HG02840 (cell line): ENCODE data around the gene UGT1A8.

Source experiments
- ATAC-seq: cut with Tn5 transposase; IDR thresholded peaks from one replicate; pipeline ENCODE4 v1.9.1; 2021; ENCODE audit warnings: mild to moderate bottlenecking, moderate library complexity, moderate number of reproducible peaks; ENCODE audit not compliant: unreplicated experiment, low FRiP score

Gene UGT1A8

DNA sequence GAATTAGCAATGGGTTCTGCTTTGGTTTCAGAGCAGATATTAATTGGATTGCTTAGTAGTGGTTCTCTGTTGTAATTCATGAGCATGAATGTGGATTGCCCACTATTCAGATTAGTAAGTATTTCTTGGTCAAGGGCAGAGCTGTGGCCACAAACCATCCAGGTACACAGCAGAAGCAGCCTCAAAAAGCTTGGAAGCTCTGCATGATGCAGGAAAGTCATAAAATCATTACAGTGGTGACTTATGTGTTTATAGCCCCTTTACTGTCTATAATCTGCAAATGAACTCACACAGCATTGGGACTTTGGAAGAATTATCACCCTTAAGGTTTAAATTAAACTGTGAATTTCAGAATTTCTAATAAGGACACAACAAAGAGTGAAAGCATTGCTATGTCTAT lies 140.7 kb downstream of the UGT1A8 start:
- no peak for ATAC-seq

DNA sequence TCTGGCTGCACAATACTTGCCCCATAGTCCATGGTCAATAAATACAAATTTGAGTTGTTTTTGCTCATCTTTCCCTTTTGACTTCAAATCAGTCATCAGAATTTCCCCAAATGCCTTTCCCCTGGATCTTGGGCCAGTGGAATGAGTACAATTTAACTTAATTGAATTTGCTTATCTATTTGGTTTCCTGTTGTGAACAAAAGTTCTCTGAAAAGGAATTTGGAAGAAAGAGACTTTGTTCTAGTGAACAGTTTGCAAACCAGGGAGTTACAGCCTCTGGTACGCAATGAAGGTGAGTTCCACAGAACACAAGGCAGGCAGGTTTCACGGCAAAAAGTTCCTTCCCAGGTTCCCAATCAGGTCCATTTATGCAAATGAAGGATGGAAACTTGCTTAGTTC lies 141.4 kb downstream of the UGT1A8 start:
- ATAC-seq, result no peak

DNA sequence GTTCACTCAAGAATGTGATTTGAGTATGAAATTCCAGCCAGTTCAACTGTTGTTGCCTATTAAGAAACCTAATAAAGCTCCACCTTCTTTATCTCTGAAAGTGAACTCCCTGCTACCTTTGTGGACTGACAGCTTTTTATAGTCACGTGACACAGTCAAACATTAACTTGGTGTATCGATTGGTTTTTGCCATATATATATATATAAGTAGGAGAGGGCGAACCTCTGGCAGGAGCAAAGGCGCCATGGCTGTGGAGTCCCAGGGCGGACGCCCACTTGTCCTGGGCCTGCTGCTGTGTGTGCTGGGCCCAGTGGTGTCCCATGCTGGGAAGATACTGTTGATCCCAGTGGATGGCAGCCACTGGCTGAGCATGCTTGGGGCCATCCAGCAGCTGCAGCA lies 142.6 kb downstream of the UGT1A8 start, which contains the start of gene UGT1A1:
TSS of gene UGT1A1 (plus strand) at position 228 of the 400 bp plus-strand sequence. CDS start at position 246, 18 bp downstream.
- no peak for ATAC-seq

DNA sequence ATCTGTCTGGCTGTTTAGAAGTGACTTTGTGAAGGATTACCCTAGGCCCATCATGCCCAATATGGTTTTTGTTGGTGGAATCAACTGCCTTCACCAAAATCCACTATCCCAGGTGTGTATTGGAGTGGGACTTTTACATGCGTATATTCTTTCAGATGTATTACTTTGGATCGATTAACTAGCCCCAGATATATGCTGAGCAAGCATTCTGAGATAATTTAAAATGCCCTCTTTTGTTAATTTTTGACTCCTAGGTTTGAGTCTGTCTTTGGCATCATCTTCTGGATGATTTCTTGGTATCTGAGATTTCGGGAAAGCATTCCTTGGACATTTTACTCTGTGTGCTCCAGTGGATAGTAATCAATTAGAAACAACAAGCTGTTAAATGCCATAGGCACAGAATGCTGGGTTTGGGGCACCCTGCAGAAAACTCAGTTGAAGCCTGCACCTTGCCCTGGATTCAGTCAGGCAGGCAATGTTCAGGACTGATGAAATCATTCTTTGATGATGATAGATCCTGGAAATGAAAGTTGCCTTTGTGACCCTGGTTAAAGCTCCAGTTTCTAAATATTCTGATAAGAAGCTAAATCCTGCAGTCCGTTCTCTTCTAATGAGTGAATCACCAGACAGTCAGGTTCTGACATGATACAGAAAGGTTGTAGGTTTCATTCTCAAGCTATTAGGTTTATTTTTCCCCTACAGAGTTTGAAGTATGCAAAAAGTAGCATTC lies 143.8 kb downstream of the UGT1A8 start:
- ATAC-seq, result no peak

DNA sequence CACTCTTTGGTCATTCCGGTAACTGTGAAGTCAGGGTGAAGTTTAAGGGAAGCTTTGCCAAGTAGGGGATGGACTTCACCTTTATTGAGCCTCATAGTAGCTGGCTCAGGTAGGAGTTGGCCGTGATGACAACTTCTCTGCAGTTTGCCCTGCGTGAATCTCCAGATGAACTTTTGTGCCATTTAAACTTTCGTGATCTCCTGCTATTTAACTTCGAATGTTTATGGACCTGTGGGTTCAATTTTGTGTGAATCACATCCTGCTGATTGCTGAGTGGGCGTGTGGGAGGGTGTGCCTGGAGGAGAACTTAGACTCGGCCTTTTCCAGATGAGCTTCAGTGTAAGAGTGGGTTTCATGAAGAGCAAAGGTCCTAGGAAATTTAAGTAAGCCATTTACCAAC lies 146.8 kb downstream of the UGT1A8 start:
- ATAC-seq, result no peak

DNA sequence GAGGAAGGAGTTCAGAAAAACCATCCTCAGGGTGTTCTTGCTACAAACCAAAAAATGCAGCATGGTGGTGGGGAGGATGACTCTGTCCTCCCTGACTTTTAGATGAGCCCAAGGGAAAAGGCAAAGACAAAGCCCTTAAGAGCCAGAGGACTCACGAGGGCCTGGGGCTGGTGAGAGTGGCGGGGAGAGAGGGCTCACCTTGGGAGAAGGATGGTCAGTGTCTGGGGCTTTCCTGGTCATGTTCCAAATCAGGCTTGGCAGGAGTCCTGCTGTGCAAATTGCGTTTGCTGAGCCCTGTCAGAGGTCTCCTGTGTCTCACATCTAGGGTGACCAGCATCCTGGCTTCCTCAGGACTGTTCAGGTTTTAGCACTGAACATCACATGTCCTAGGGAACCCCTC lies 147.3 kb downstream of the UGT1A8 start:
- no peak for ATAC-seq

DNA sequence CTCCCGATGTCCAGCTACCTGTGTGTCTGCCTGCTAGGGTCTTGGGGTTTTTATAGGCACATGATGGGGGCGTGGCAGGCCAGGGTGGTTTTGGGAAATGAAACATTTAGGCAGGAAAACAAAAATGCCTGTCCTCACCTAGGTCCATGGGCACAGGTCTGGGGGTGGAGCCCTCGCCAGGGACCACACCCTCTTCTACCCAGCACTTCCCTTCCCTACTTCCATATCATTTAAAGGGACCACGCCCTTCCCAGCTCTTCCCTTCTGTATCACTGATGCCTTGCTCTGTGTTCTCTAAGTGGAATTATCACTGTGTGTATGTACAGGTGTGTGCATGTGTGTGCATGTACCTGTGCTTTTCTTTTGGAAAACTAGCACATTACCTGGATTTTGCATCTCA lies 149.0 kb downstream of the UGT1A8 start:
- ATAC-seq, result no peak

DNA sequence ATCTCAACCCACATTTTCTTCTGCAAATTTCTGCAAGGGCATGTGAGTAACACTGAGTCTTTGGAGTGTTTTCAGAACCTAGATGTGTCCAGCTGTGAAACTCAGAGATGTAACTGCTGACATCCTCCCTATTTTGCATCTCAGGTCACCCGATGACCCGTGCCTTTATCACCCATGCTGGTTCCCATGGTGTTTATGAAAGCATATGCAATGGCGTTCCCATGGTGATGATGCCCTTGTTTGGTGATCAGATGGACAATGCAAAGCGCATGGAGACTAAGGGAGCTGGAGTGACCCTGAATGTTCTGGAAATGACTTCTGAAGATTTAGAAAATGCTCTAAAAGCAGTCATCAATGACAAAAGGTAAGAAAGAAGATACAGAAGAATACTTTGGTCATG lies 150.6 kb downstream of the UGT1A8 start:
- no peak for ATAC-seq

DNA sequence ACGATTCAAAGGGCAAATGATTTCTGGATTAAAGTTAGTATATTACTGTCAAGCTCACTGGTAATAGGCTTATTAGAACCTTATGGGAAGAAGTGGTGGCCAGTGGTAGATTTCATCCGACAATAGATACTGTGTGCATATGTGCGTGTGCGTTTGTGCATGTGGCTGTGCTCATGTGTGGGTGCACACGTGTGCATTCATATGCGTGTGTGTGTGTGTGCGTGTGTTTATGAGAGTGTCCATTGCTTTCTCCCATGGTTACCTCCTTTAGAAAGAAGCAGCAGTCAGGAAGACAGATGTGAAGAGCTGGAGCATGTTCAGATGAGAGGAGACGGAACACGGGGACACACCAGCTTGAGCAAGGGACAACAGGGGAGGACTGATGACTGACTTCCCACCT lies 151.8 kb downstream of the UGT1A8 start:
- ATAC-seq, result no peak

DNA sequence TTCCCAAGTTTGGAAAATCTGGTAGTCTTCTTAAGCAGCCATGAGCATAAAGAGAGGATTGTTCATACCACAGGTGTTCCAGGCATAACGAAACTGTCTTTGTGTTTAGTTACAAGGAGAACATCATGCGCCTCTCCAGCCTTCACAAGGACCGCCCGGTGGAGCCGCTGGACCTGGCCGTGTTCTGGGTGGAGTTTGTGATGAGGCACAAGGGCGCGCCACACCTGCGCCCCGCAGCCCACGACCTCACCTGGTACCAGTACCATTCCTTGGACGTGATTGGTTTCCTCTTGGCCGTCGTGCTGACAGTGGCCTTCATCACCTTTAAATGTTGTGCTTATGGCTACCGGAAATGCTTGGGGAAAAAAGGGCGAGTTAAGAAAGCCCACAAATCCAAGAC lies 154.7 kb downstream of the UGT1A8 start:
- no peak for ATAC-seq

DNA sequence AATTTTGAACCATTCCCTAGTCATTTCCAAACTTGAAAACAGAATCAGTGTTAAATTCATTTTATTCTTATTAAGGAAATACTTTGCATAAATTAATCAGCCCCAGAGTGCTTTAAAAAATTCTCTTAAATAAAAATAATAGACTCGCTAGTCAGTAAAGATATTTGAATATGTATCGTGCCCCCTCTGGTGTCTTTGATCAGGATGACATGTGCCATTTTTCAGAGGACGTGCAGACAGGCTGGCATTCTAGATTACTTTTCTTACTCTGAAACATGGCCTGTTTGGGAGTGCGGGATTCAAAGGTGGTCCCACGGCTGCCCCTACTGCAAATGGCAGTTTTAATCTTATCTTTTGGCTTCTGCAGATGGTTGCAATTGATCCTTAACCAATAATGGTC lies 155.2 kb downstream of the UGT1A8 start:
- ATAC-seq, result no peak

DNA sequence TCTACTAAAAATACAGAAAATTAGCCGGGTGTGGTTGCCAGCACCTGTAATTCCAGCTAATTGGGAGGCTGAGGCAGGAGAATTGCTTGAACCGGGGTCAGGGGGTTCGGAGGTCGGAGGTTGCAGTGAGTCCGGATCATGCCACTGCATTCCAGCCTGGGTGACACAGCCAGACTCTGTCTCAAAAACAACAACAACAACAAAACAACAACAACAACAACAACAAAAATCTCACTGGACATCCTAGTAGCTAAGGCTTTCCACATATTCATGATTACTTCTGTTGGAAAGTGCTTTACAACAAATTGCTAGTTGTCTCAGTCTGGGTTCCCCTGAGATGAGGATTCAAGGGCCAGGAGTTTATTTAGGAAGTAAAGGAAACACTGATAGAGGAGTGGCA lies 156.4 kb downstream of the UGT1A8 start:
- ATAC-seq, result no peak

DNA sequence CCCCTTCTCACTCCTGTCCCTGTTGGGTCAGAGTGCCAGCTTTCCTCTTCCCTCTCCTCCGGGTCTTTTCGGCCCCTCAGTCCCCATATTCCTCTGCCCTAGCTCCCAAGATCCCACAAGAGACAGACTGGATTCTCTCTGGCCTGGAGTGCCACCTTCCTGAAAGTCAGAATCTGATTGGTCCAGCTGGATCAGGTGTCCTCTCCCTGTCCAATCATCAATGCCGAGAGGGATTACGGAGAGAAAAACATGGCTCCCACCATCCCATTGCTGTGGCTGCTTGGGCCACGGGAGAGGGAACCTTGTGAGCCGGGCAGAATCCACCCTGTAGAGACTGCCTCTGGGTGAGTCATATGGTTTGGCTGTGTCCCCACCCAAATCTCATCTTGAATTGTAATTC lies 158.0 kb downstream of the UGT1A8 start:
- ATAC-seq, result no peak

DNA sequence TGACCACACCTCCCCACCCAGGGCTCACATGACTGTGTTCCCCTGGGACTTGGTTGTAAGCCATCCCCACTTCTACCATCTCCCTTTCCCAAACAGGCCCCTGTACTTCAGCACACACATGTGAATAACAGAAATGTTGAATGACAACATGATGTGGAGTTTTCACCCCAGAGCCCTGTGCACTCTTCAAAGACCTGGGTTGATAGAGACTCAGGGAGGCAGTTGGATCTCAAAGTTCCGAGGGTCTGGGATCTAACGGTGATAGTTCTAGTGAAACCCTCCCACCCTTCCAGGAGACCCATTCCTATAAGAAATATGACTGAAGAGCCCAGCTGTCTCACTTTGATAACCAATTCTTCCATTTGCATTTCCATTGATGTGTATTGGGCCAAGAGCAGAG lies 160.6 kb downstream of the UGT1A8 start, which contains the start of gene MROH2A:
TSS of gene MROH2A (plus strand) at position 301 of the 400 bp plus-strand sequence. CDS start 1,029 bp downstream, outside the sequence.
- no peak for ATAC-seq

DNA sequence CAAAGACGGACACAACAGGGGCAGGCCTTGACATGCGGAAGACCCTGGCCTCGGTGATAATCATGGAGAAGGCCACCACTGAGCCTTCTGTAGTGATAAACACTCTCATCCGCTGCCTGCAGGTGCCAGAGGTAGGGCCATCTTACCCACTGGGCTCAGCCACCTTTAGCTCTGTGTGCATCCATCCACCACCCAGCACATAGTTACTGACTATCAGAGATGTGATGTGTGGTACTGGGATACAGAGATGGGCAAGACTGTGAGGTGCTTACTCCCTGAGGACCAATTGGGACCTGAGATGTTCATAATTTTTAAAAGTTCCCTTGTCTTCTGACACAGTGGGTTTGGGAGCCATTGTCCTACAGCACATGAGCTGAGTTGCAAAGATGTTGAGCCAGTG lies 162.3 kb downstream of the UGT1A8 start:
- ATAC-seq, result no peak

DNA sequence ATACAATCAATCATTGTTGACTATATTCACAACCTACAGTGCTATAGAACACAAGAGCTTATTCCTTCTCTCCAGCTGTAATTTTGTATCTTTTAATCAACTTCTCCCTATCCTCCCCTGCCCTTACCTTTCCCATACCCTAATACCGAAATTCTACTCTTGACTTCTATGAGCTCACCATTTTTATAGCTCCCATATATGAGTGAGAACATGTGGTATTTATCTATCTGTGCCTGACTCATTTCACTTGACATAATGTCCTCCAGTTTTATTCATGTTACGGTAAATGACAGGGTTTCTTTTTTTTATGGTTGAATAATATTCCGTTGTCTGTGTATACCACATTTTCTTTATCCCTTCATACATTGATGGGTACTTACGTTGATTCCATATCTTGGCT lies 163.3 kb downstream of the UGT1A8 start:
- no peak for ATAC-seq

DNA sequence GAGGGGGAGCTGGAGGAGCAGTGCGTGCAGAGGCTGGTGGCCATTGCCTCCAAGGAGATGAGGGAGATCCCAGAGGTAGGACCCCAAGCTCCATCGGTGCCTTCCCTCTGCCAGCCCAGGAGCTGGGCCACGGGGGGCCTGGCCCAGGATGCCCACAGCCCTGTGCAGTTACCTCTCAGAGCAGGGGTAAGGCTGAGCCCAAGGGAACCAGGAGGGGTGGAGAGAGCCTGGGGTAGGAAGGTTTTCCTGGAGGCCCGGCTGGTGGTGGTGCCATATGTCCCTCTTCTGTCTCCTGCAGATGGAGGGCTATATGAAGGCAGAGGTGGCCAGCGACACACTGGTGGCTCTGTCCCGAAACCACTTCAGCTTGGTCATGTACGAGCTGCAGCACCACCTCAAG lies 172.1 kb downstream of the UGT1A8 start:
- no peak for ATAC-seq

DNA sequence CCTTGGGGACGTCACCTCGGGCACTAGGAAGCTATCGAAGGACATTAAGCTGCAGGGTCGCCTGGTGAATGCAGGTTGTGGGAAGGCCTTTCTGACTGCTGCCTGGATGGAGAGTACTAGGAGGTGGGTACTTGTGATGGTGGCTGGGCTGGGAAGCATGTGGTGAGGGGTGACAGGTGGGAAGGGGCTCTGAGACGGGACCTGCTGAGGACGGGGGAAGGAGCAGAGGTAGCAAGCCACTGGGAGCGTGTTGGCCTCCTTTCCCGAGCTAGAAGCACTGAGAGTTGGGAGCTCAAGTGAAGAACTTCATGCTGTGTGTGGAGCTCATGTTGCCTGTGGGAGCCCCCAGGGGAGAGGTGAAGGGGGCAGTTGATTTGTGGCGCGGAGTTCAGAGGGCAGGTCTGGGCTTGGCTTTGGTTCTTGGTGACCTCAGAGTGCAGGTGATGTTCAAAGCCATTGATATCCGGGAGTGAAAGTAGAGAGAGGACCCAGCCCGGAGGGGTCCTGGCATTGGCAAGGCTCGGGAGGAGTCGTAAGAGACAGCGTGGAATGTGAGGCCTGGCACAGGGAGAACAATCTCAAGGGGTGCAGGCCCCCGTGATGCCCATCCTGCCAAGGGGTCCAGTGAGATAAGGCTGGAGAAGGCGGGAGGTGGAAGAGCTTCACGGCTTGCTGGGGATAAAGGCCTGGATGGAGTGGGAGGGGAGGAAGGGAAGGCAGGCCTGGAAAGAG lies 173.9 kb downstream of the UGT1A8 start:
- no peak for ATAC-seq

DNA sequence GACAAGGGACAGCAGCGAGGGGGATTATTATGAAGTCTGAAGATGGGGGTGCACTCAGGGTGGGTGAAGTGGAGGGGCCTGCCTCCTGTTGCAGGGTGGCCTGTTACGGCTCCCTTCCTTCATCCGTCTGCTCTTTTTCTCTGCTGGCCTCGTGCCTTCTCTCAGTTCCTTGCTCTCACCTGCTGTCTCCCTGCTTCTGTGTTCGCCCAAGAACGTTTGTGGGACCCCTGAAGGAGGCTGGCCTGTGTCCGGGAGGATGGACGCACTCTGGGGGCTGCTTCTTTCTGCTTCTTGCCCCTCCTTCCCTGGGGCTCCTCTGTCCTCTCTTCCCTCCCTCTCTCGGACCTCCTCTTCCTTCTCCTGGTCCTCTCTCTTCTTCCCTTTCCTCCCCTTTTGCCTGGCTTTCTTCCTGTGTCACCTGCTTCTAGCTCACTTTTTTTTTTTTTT lies 174.5 kb downstream of the UGT1A8 start:
- no peak for ATAC-seq

DNA sequence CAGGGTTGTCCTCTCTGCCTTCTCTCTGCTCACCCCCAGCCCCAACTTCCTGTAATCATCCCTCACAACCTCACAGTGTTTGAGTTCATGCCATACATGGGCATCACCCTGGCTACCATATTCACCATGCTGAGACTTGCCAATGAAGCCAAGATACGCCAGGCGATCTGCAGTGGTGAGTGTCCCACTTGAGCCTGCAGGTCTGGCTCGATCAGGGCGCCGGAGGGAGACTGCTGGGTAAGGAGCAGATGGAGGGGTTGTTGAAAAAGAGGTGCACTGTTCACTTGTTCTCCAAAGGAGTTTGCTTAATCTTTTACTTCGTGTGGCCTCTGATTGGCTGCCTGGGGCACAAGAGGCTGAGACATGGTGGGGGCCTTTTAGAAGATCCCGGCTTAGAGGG lies 175.3 kb downstream of the UGT1A8 start:
- ATAC-seq, result no peak

DNA sequence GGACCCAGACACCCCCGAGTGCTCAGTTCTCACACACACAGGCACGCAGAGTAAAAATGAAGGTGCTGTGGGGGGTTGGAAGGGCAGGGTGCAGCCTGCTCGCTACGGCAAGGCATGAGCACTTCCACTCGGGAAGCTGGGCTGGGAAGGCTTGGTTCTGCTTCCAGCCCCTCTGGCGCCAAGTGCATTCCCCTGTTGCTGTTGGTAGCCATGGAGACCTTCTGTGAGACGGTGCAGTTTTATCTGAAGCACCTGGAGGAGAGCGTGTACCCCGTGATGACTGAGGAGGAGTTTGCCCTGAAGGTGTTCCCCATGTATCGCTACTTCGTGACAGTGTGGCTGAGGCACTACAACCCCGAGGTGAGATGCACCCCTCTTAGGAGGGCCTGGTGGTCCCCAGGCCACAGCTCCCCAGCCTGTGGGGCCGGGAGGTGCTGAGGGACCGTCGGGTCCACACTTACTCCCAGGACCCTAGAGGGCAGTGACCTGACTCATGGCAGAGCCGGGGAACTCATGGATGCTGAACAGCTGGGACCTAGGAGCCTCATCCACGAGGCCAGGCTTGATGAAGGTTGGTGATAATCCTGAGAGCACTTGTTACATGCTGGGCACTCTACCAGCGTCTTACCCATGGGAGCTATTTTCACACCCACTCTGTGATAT lies 176.2 kb downstream of the UGT1A8 start:
- no peak for ATAC-seq
